HG03565 (cell line): ENCODE data around the gene FGF14.
A peak's percentile ranks its signal among the peaks of the same experiment; 100 is the strongest.

Experiments used
- ATAC-seq: cut with Tn5 transposase; IDR thresholded peaks from one replicate; pipeline ENCODE4 v1.9.1; 2021; ENCODE audit warnings: mild to moderate bottlenecking, moderate library complexity; ENCODE audit not compliant: unreplicated experiment

Gene FGF14

GRCh38 chr13:102311901-102312300 is 89.9 kb downstream of the FGF14 start:
- peak; percentile 83 for ATAC-seq

- ATAC-seq, result no peak
These were observed 90.4 kb downstream of the FGF14 start for GRCh38 chr13:102311419-102311796.

- ATAC-seq, result no peak
These were observed 91.0 kb downstream of the FGF14 start for GRCh38 chr13:102310691-102311418.

GRCh38 chr13:102309110-102309509 is 92.7 kb downstream of the FGF14 start:
- no peak for ATAC-seq

GRCh38 chr13:102302534-102302933 is 99.3 kb downstream of the FGF14 start:
- no peak for ATAC-seq

GRCh38 chr13:102300379-102300778 is 101.5 kb downstream of the FGF14 start:
- no peak for ATAC-seq

GRCh38 chr13:102299366-102299765 is 102.5 kb downstream of the FGF14 start:
- ATAC-seq, result no peak

- no peak for ATAC-seq
These were observed 103.8 kb downstream of the FGF14 start for GRCh38 chr13:102298051-102298450.

DNA sequence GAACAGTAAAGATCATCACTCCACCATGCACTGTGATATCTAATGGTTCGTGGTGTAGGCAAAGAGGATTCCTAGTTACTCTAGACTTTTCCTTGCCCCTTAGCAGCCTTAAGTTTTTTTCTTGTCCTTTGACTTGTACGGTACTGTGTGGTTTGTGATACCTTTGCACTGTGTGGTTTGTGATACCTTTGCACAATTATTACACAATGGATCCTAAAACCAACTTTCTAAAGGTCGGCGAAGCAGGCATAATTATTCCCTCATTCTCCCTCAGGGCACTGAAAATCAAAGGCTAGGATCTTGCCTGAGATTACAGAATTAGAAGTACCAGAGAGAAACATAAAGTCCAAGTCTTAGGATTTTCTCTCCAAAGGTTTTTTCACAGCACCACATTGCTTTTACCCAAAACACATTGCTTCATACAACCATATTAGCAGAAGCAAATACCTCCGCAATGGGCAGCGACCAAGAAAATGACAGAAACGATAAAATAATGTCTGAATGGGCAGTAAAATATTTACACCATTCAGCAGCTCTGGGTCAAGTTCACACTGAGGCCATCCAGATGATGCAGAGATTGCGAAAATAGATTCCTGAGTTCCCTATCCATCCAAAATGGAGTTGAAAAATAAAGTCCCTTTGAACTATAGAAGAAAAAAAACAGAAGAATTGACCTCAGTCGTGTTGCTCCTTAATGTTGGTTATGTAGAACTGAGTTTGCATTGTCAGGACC is 106.4 kb downstream of the FGF14 start:
- ATAC-seq, result no peak

GRCh38 chr13:102294407-102295018 is 107.3 kb downstream of the FGF14 start:
- ATAC-seq, result no peak

DNA sequence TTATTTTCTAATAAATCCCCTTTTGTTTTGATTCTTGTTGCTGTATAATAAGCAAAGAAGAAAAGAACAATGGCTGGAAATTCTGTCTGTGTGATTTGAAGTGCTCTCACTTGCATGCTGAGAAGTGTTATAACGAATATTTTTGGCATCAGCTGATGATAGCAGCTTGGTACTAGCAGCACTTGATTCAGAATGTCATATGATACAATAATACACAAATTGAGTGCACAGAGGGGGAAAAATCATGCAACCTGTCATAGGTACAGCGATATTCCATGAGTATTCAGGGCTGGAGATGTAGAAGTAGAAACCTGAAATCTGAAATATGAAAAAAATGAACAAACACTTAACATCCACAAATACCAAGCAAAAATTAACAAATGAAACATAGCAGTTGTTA is 108.1 kb downstream of the FGF14 start:
- no peak for ATAC-seq

- ATAC-seq, result no peak
These were observed 110.1 kb downstream of the FGF14 start for GRCh38 chr13:102291587-102292218.

GRCh38 chr13:102289606-102290005 is 112.2 kb downstream of the FGF14 start:
- no peak for ATAC-seq

DNA sequence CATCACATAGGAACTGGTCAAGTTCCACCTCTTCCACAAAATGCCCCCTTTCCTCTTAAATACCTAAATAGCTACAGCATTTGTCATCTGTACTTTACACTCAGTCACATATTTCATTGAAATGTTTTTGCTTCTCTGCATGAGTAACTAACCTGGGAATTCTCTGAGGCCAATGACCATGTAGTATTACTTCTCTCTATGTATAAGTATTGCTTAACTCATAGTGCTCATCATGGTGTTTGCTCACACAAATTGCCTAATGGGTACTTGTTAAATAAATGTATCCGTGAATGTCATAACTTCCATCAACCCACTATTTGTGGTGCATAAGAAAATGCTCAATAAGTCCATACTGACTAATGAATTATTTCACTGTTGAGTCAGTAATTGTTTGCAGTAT is 115.5 kb downstream of the FGF14 start:
- ATAC-seq, result no peak

- no peak for ATAC-seq
These were observed 121.5 kb downstream of the FGF14 start for GRCh38 chr13:102280366-102280765.

DNA sequence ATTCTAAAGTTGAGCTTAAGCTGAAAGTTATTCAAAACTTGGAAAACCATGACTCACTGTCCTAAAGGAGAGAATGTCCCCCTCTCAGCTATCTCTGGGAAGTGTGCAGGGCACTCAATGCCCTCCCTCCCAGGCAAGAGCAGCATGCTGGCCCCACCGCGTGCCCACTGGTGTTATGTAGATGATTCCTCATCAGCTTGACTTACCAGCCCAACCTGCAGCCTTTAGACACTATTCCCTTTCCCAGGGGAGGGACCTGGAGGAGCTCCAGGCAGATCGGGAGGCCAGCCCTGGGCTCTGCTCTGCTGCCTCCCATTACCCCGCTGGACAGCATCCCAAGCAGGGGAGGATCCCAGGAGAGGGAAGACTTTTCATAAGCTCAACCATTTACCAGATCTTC is 124.6 kb downstream of the FGF14 start:
- ATAC-seq, result no peak

- no peak for ATAC-seq
These were observed 125.4 kb downstream of the FGF14 start for GRCh38 chr13:102276404-102276803.

DNA sequence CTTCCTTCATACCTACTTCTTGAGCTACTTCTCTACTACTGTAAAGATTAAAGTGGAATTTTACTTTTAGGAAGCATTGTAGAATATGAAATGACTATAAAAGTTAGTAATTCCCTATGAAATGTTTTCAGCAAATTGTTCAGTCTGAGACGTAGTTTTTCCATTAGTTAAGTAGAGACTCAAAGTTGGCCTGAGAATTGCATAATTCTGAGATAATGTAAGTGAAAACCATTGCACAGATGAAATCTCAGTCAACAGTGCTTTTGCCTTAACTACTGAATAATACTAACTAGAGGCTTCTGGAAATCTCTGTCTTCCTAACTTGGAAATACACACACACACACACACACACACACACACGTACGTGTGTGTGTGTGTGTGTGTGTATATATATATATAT is 125.9 kb downstream of the FGF14 start:
- no peak for ATAC-seq

- ATAC-seq, result no peak
These were observed 128.7 kb downstream of the FGF14 start for GRCh38 chr13:102273111-102273510.

DNA sequence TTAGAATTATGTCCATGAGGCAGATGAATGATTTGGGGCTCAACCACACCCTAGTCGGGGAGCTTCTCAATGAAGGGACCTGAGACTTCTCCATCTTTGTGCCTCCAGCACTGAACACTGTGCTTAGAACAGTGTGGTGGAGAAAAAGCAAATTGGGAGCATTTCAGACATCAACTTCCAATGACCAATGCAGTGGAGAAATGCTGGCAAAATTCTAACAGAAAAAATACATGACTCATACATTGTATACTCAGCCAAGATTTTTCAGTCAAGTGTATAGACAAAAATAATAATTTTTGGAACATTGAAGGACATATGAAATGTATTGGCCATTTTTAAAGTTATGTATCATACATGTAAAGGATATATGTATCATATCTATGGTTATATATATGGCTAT is 134.7 kb downstream of the FGF14 start:
- no peak for ATAC-seq

GRCh38 chr13:102261809-102262208 is 140.0 kb downstream of the FGF14 start:
- ATAC-seq, result no peak

GRCh38 chr13:102261316-102261715 is 140.5 kb downstream of the FGF14 start:
- ATAC-seq, result no peak
